ENCODE results near the gene ITGAX.

The ITGAX gene

DNA sequence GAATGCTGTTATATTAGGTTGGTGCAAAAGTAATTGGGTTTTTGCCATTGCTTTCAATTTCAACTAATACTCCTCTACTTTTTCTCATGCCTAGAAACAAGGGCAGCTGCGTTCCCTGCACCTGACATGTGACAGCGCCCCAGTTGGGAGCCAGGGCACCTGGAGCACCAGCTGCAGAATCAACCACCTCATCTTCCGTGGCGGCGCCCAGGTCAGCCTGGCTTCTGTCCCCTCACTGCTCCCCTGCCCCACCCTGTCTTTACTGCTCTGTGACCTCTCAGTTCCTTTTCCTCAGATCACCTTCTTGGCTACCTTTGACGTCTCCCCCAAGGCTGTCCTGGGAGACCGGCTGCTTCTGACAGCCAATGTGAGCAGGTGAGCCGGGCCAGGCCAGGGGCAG, 21.7 kb downstream of the ITGAX start:
- no peak for DNase-seq

GRCh38 chr16:31377210-31377903, 22.4 kb downstream of the ITGAX start:
- DNase-seq: no peak

GRCh38 chr16:31380201-31380600, 25.2 kb downstream of the ITGAX start:
- DNase-seq: no peak

DNA sequence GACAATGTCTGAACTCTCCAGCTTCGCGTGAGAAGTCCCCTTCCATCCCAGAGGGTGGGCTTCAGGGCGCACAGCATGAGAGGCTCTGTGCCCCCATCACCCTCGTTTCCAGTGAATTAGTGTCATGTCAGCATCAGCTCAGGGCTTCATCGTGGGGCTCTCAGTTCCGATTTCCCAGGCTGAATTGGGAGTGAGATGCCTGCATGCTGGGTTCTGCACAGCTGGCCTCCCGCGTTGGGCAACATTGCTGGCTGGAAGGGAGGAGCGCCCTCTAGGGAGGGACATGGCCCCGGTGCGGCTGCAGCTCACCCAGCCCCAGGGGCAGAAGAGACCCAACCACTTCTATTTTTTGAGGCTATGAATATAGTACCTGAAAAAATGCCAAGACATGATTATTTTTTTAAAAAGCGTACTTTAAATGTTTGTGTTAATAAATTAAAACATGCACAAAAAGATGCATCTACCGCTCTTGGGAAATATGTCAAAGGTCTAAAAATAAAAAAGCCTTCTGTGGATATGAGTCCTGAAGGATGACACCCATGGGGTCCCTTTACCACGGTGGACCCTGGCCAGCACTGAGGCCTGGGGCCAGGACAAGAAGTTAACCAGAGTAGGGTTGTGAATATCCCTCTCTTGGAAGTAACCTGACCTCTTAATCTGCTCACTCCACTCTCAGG, 27.6 kb downstream of the ITGAX start:
- no peak for DNase-seq

DNA sequence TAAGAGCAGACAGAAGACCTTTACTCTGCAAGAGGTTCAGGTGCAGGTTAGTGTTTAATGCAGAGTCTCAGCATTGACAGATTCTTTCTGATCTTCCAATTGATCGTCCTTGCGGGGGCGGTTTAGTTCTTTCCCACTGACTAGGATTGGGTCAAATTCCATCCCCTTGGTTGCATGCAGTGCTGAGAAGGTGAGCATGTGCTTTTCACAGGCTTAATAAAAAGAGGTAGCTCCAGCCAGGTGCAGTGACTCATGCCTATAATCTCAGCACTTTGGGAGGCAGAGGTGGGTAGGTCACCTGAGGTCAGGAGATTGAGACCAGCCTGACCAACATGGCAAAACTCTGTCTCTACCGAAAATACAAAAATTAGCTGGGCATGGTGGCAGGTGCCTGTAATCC, 30.7 kb downstream of the ITGAX start:
- DNase-seq: no peak

DNA sequence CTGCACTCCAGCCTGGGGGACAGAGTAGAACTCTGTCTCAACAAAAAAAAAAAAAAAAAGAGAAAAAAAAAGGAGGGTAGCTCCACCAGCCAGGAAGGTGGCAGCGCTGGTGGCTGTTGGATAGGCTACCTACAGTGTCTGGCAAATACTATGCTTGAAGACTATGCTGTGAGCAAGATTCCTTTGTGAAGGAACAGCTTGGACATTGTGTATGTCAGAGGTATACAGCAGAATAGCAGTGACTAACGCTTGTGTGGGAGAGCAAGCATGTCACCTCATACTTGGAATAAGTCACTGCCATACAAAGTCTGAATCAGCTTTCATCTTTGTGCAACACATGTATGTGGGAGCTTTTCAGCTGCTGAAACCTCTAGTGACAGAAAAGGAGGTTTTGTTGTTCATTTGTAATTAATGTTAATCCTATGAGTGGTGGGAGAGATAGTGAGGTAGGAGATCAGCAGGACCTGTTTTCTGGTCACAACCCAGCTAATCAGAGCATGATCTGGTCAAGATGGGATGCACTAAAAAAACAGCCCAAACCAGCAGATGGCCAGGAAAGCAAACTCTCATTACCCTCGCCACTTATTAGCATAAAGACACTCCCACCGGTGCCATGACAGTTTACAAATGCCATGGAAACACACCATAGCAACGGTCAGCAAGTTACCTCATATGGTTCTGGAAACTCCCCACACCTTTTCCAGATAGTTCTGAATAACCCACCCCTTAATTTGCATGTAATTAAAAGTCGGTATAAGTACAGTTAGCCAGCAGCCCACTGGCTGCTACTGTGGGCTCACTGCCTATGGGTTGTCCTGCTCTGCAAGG, 31.4 kb downstream of the ITGAX start:
- no peak for DNase-seq

- no peak for DNase-seq
Measured at GRCh38 chr16:31388535-31388934, 33.6 kb downstream of the ITGAX start.

GRCh38 chr16:31390504-31391041, 35.6 kb downstream of the ITGAX start:
- no peak for DNase-seq

DNA sequence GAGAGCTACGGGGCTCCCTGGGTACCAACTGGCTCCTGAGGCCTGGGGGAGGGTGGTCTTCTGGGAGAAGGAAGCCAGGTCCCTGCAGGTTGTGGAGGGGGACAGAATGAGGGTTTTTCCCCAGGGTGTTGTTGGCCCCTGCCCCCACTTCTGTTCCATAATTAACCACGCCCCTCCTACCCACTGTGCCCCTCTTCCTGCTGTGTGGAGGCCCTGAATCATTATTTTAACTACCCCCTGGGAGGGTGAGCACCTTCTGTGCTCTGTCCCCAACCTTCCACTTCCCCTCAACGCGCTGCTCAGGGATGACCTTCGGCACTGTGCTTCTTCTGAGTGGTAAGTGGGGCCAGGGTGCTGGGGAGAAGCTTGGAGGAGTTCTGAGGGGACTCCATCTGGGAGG, 38.1 kb downstream of the ITGAX start, which contains the start of gene ITGAD:
Gene ITGAD (plus strand): TSS at position 280 of the 400 bp plus-strand sequence. CDS start 26 bp downstream, at position 306.
- no peak for DNase-seq

GRCh38 chr16:31395647-31396046, 40.7 kb downstream of the ITGAX start:
- DNase-seq: no peak

DNA sequence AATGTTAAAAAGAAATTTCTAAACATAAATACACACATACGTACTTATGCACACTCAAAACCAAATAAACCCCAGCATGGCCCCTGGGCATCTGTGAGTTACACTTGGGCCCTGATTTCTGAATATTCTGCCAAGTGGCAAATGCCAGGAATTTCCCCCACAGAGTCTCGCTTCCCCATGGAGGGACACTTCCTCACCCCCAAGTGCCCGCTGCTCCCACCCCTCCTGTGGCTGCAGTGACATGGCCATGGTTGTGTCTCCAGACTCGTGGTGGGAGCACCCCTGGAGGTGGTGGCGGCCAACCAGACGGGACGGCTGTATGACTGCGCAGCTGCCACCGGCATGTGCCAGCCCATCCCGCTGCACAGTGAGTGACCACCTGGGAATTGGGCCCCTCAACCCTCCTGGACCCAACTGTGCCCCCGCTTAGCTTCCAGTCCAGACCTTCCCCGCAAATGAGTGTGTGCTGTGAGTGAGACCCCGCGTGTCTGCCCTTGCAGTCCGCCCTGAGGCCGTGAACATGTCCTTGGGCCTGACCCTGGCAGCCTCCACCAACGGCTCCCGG, 42.2 kb downstream of the ITGAX start:
- DNase-seq: no peak

GRCh38 chr16:31397701-31398100, 42.7 kb downstream of the ITGAX start:
- DNase-seq: no peak

DNA sequence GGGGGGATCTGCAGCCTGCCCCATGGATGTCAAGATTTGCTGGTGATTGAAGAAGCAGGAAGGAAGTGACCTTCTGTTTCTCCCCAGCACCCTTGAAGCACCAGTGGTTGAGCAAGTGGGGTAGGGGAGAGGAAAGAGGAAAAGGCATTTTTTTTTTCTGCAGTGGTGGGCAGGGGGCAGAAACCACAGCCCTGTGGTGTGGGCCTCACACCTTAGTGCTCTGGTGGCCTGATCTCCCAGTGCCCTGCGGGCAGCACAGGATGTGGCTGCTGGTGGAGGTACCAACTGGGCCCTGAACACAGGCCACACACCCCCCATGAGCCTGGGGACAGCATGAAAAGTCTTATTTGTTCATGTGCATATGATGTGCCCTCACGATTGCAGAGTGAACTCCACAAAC, 45.2 kb downstream of the ITGAX start:
- DNase-seq: no peak

GRCh38 chr16:31401436-31401835, 46.5 kb downstream of the ITGAX start:
- no peak for DNase-seq

GRCh38 chr16:31402687-31403086, 47.7 kb downstream of the ITGAX start:
- no peak for DNase-seq

GRCh38 chr16:31403590-31404352, 48.8 kb downstream of the ITGAX start:
- no peak for DNase-seq

- DNase-seq: no peak
Measured at GRCh38 chr16:31404353-31405064, 49.5 kb downstream of the ITGAX start.

DNA sequence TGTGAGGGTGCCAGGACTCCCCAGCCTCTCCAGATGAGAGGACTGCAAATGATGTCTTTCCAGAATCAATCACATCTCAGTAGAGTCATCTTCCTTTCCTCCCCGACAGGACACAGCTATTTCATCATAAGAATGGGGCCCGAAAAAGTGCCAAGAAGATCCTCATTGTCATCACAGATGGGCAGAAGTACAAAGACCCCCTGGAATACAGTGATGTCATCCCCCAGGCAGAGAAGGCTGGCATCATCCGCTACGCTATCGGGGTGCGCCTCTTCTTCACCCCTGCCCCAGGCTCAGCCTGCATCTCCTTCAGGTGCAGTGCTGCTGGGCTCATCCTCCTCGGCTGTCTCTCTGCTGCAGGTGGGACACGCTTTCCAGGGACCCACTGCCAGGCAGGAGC, 52.4 kb downstream of the ITGAX start:
- no peak for DNase-seq

GRCh38 chr16:31409433-31409832, 54.5 kb downstream of the ITGAX start:
- DNase-seq: no peak

DNA sequence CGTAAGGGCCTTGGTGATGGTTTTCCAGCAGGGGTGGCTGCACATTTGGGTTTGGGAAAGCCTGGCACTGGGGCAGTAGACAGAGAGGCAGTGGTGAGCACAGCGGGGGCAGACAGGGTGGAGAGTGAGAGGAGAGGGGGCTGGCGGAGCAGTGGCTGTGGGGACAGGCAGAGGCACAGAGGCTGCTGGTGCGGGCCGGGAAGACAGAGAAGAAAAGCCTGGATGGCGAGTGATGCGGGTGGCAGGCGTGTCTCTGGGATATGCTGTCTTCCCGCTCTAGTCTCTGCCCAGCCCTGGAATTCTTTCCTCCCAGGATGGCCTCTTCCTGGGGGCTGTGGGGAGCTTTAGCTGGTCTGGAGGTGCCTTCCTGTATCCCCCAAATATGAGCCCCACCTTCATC, 55.1 kb downstream of the ITGAX start:
- no peak for DNase-seq

DNA sequence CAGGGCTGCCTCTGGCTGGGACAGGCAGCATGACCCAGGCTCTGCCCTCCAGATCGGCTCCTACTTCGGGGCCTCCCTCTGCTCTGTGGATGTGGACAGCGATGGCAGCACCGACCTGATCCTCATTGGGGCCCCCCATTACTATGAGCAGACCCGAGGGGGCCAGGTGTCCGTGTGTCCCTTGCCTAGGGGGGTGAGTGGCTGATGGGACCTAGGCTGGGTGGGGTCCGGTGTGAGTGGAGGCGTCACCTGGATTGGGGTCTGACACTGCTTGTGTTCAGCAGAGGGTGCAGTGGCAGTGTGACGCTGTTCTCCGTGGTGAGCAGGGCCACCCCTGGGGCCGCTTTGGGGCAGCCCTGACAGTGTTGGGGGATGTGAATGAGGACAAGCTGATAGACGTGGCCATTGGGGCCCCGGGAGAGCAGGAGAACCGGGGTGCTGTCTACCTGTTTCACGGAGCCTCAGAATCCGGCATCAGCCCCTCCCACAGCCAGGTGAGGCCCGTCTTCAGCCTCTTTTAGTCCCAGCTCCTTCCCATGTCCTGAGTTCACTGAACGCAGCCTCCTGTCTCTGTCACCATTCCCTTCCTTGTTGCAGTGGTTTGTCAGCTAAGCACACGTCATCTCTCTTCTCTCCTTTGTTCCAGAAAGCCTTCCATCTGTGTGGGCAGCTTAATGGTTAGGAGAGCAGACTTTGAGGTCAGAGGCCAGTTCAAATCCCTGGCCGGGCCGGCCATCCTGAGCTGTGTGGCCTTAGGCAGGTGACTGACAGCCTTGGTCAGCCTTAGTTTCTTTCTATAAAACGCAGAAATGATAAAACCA, 56.3 kb downstream of the ITGAX start:
- DNase-seq: no peak

Measured in NCI-H1694 (cell line).